Esophagus muscularis mucosa (tissue), 4 donors: ENCODE results near the gene IGF1R. TPM values are rescaled to one million over a fixed set of nuclear protein-coding genes. Genes with fewer than 3 reads are reported as not detected.

Source experiments
- DNase-seq: peaks from one replicate; pipeline ENCODE4 v3.0.0-alpha.2; 2017; ENCODE audit errors: extremely low spot score
- H3K27ac ChIP-seq, 4 donors: fragments of 200-600 bp; sonication (generic); replicated peaks in 1 of 4; 1 replicate in 3 of 4; 2 replicates in 1 of 4; pipeline ENCODE4 v1.5.1; 2016 to 2019; ENCODE audit warnings: mild to moderate bottlenecking in 1 of 4
- H3K27me3 ChIP-seq, 4 donors: fragments of 200-600 bp; sonication (generic); one replicate each; pipeline versions ENCODE4 v1.5.1 to v1.6.0; 2016 to 2019
- H3K36me3 ChIP-seq, 4 donors: fragments of 200-600 bp; sonication (generic); one replicate each; pipeline ENCODE4 v1.5.1; 2016 to 2019
- H3K4me1 ChIP-seq, 4 donors: fragments of 200-600 bp; sonication (generic); one replicate each; pipeline ENCODE4 v1.5.1; 2016 to 2019
- H3K4me3 ChIP-seq, 4 donors: fragments of 200-600 bp; sonication (generic); 1 replicate in 2 of 4; 2 replicates in 2 of 4; pipeline ENCODE4 v1.5.1; 2016 to 2019; ENCODE audit warnings: mild to moderate bottlenecking in 4 of 4, moderate library complexity in 1 of 4
- H3K9me3 ChIP-seq, 4 donors: fragments of 200-600 bp; sonication (generic); 1 replicate in 3 of 4; 2 replicates in 1 of 4; pipeline ENCODE4 v1.5.1; 2016 to 2019
- CTCF ChIP-seq, 3 experiments: fragments of 200-600 bp in 2 of 3; fragments of 450-650 bp in 1 of 3; sonication (generic) in 2 of 3; IDR thresholded peaks; one replicate each; pipeline ENCODE4 v1.5.1; 2017 to 2019; ENCODE audit warnings: antibody characterized with exemption in 3 of 3, mild to moderate bottlenecking in 2 of 3, moderate library complexity in 1 of 3
- EP300 ChIP-seq: sonication (generic); formaldehyde crosslinking; IDR thresholded peaks from one replicate; pipeline ENCODE4 v1.6.1; 2017; ENCODE audit warnings: antibody characterized with exemption
- POLR2A ChIP-seq: fragments of 450-650 bp; IDR thresholded peaks from one replicate; pipeline ENCODE4 v1.6.1; 2017; ENCODE audit warnings: antibody characterized with exemption, moderate library complexity, mild to moderate bottlenecking, low read depth
- POLR2AphosphoS5 ChIP-seq, 2 donors: sonication (generic); formaldehyde crosslinking; IDR thresholded peaks; one replicate each; pipeline ENCODE4 v1.6.1; 2017; ENCODE audit warnings: antibody characterized with exemption in 2 of 2
- WGBS: methylation state at CpG from one replicate; pipeline ENCODE4 v1.1.5; 2018; 5-methylcytosine and 5-hydroxymethylcytosine counted together
- intact Hi-C: fragments of 100-400 bp; cut with DNase I; formaldehyde crosslinking; loops from one replicate; pipeline ENCODE4 v1.15.1; 2023
- total RNA-seq, 4 donors: library from RNA; depleted of rRNA; stranded (reverse); fragments of >200 nt; gene quantifications; one replicate each; pipeline versions ENCODE4 v1.1.0 to v1.2.1, GENCODE V29; 2016

Gene IGF1R
- total RNA-seq, 4 donors from 2014 or later, result 33.6 to 95.3 (median 49.7) TPM

GRCh38 chr15:98669638-98670037, 21.3 kb downstream of the IGF1R start:
- 95% methylated on average over 7 of the region's 7 CpGs for WGBS

GRCh38 chr15:98671060-98672008, 23.0 kb downstream of the IGF1R start:
- Histone ChIP-seq H3K4me3 (no peak overlapping the region), H3K27me3 (no peaks in the 10 kb centered on the region), H3K4me1 (peaks cover 72 to 87% (median 77%) of the 10 kb centered on the region in 4 donors), H3K9me3 (no peaks in the 10 kb centered on the region), H3K36me3 (no peaks in the 10 kb centered on the region), H3K27ac (peak overlapping the region; percentile 12 to 67 (median 57))
- TF ChIP-seq POLR2AphosphoS5 (IDR thresholded peaks at IDR 0.05) (no peak), EP300 (no peak), CTCF (IDR thresholded peaks at IDR 0.05) (no peak), POLR2A (no peak)
- 59% methylated on average over 6 of the region's 6 CpGs for WGBS
- intact Hi-C loops, result no loop called here
- DNase-seq, result no peak

More at GRCh38 chr15:98669638-98670037, 21.3 kb downstream of the IGF1R start:
- Histone ChIP-seq H3K27me3 (no peaks in the 10 kb centered on the region), H3K27ac (no peak overlapping the region), H3K36me3 (no peaks in the 10 kb centered on the region), H3K4me1 (peaks cover 74 to 97% (median 82%) of the 10 kb centered on the region in 4 donors), H3K4me3 (no peak overlapping the region), H3K9me3 (no peaks in the 10 kb centered on the region)
- TF ChIP-seq CTCF (IDR thresholded peaks at IDR 0.05) (no peak), EP300 (no peak), POLR2AphosphoS5 (IDR thresholded peaks at IDR 0.05) (no peak), POLR2A (no peak)
- intact Hi-C loops, result loop anchor here (5.0 kb wide), 1 partner anchor 63 kb away; no protein-coding TSS in a partner anchor
- no peak for DNase-seq

- Histone ChIP-seq H3K27ac (no peak overlapping the region), H3K27me3 (no peaks in the 10 kb centered on the region), H3K9me3 (no peaks in the 10 kb centered on the region), H3K4me3 (no peak overlapping the region), H3K36me3 (no peaks in the 10 kb centered on the region), H3K4me1 (peaks cover 60 to 77% (median 70%) of the 10 kb centered on the region in 4 donors)
- TF ChIP-seq POLR2A (no peak), EP300 (no peak), POLR2AphosphoS5 (IDR thresholded peaks at IDR 0.05) (no peak), CTCF (IDR thresholded peaks at IDR 0.05) (no peak)
- DNase-seq, result no peak
- intact Hi-C loops, result no loop called here
- 98% methylated on average over 4 of the region's 4 CpGs for WGBS
Measured at GRCh38 chr15:98673133-98673532, 24.8 kb downstream of the IGF1R start.

DNA sequence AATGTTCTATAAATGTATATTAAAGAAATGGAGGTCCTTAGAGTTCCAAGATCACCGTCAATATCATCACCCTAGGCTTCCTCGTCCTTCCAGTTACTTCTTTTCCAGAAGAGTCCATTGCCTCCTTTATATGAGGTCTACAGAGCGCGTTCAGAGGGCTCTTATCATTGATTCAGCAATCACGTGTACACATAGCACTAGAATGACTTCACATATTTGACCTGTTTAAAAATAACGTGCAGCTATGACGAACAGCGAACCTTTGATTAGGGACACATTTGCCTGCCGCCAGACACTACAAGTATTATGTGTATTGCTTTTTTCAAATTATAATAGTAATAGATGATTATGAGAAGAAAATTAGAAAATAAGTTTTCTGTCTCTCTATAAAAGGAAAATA, 26.0 kb downstream of the IGF1R start:
- no peak for TF ChIP-seq POLR2AphosphoS5 (IDR thresholded peaks at IDR 0.05)
- TF ChIP-seq POLR2A, result no peak
- no peak for TF ChIP-seq EP300

GRCh38 chr15:98676586-98677270, 28.4 kb downstream of the IGF1R start:
- no peak for DNase-seq
- Histone ChIP-seq H3K36me3 (no peaks in the 10 kb centered on the region), H3K27ac (no peak overlapping the region), H3K27me3 (no peaks in the 10 kb centered on the region), H3K9me3 (no peaks in the 10 kb centered on the region), H3K4me1 (peaks cover 29 to 57% (median 37%) of the 10 kb centered on the region in 4 donors), H3K4me3 (no peak overlapping the region)
- TF ChIP-seq EP300, result no peak
- TF ChIP-seq POLR2AphosphoS5 (IDR thresholded peaks at IDR 0.05), result no peak
- TF ChIP-seq CTCF (IDR thresholded peaks at IDR 0.05), result no peak
- no peak for TF ChIP-seq POLR2A
- 94% methylated on average over 7 of the region's 7 CpGs for WGBS
- intact Hi-C loops, result no loop called here

More for the DNA sequence above, 26.0 kb downstream of the IGF1R start:
- 91% methylated on average over 9 of the region's 9 CpGs for WGBS
- intact Hi-C loops, result no loop called here
- H3K4me3 ChIP-seq, result no peak overlapping the region
- peaks cover 48 to 71% (median 59%) of the 10 kb centered on the region in 4 donors for H3K4me1 ChIP-seq
- DNase-seq, result no peak
- H3K27me3 ChIP-seq, result no peaks in the 10 kb centered on the region
- H3K36me3 ChIP-seq, result no peaks in the 10 kb centered on the region
- H3K9me3 ChIP-seq, result no peaks in the 10 kb centered on the region
- no peak overlapping the region for H3K27ac ChIP-seq
